Suprapubic skin (tissue), 4 donors: Measurements from ENCODE around the gene MAP2K7. TPM values are rescaled to one million over a fixed set of nuclear protein-coding genes. Genes with fewer than 3 reads are reported as not detected.
"Not testable (repeated sequence)": the region's sequence is repeated elsewhere in the genome, so short reads cannot be mapped to it uniquely, and the experiment has no call there.

Experiments
- DNase-seq, 2 donors: peaks; one replicate each; pipeline ENCODE4 v3.0.0-alpha.2; 2019; ENCODE audit warnings: low spot score in 2 of 2
- H3K27ac ChIP-seq: fragments of 200-600 bp; sonication (generic); one replicate; pipeline ENCODE4 v1.5.1; 2019
- H3K27me3 ChIP-seq: fragments of 200-600 bp; sonication (generic); one replicate; pipeline ENCODE4 v1.5.1; 2019
- H3K36me3 ChIP-seq: fragments of 200-600 bp; sonication (generic); one replicate; pipeline ENCODE4 v1.5.1; 2019
- H3K4me1 ChIP-seq: fragments of 200-600 bp; sonication (generic); one replicate; pipeline ENCODE4 v1.5.1; 2019
- H3K4me3 ChIP-seq: fragments of 200-600 bp; sonication (generic); one replicate; pipeline ENCODE4 v1.5.1; 2019; ENCODE audit warnings: mild to moderate bottlenecking
- H3K9me3 ChIP-seq: fragments of 200-600 bp; sonication (generic); one replicate; pipeline ENCODE4 v1.5.1; 2019
- EP300 ChIP-seq: sonication (generic); formaldehyde crosslinking; IDR thresholded peaks from one replicate; pipeline ENCODE4 v1.6.1; 2017; ENCODE audit warnings: antibody characterized with exemption
- POLR2A ChIP-seq, 2 donors: fragments of 450-650 bp; IDR thresholded peaks; one replicate each; pipeline ENCODE4 v1.6.1; 2017; ENCODE audit warnings: antibody characterized with exemption in 2 of 2, mild to moderate bottlenecking in 2 of 2, moderate library complexity in 2 of 2
- POLR2AphosphoS5 ChIP-seq, 3 donors: sonication (generic); formaldehyde crosslinking; IDR thresholded peaks; one replicate each; pipeline ENCODE4 v1.6.1; 2017; ENCODE audit warnings: antibody characterized with exemption in 3 of 3
- WGBS: methylation state at CpG from one replicate; pipeline ENCODE4 v1.1.5; 2018; 5-methylcytosine and 5-hydroxymethylcytosine counted together
- total RNA-seq, 4 donors: library from RNA; depleted of rRNA; stranded (reverse); fragments of >200 nt; gene quantifications; one replicate each; pipeline ENCODE4 v1.1.0, GENCODE V29; 2016
- TF ChIP-seq, protein P1 (sequence below), 2 donors: fragments of 200-600 bp in 1 of 2; fragments of 450-650 bp in 1 of 2; sonication (generic) in 1 of 2; IDR thresholded peaks; one replicate each; pipeline ENCODE4 v1.5.1; 2016 to 2019; ENCODE audit warnings: antibody characterized with exemption in 2 of 2, mild to moderate bottlenecking in 1 of 2, moderate library complexity in 1 of 2

Gene MAP2K7
- total RNA-seq, 4 donors from 2014 or later, result 25.1 to 52.4 (median 29.3) TPM

- Histone ChIP-seq H3K27me3 (peaks cover 10% of the 10 kb centered on the region), H3K4me3 (peak overlapping the region; percentile 57), H3K36me3 (no peaks in the 10 kb centered on the region), H3K9me3 (no peaks in the 10 kb centered on the region), H3K4me1 (peaks cover 17% of the 10 kb centered on the region), H3K27ac (peak overlapping the region; percentile 18)
- DNase-seq, result no peak
- no peak for TF ChIP-seq POLR2A (IDR thresholded peaks at IDR 0.05)
- no peak for TF ChIP-seq POLR2AphosphoS5 (IDR thresholded peaks at IDR 0.05)
- TF ChIP-seq, protein P1, sequence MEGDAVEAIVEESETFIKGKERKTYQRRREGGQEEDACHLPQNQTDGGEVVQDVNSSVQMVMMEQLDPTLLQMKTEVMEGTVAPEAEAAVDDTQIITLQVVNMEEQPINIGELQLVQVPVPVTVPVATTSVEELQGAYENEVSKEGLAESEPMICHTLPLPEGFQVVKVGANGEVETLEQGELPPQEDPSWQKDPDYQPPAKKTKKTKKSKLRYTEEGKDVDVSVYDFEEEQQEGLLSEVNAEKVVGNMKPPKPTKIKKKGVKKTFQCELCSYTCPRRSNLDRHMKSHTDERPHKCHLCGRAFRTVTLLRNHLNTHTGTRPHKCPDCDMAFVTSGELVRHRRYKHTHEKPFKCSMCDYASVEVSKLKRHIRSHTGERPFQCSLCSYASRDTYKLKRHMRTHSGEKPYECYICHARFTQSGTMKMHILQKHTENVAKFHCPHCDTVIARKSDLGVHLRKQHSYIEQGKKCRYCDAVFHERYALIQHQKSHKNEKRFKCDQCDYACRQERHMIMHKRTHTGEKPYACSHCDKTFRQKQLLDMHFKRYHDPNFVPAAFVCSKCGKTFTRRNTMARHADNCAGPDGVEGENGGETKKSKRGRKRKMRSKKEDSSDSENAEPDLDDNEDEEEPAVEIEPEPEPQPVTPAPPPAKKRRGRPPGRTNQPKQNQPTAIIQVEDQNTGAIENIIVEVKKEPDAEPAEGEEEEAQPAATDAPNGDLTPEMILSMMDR (IDR thresholded peaks at IDR 0.05), result no peak
- no peak for TF ChIP-seq EP300
- WGBS, result 70% methylated on average over 8 of the region's 8 CpGs
Measured at GRCh38 chr19:7888826-7889217, 14.9 kb upstream of the MAP2K7 start.

GRCh38 chr19:7893362-7894101 is 10.1 kb upstream of the MAP2K7 start:
- not testable (repeated sequence) for H3K36me3 ChIP-seq, H3K27me3 ChIP-seq, H3K27ac ChIP-seq, H3K4me3 ChIP-seq, DNase-seq, H3K9me3 ChIP-seq
- peaks cover 27% of the 10 kb centered on the region for H3K4me1 ChIP-seq
- WGBS, result 85% methylated on average over 17 of the region's 18 CpGs

DNA sequence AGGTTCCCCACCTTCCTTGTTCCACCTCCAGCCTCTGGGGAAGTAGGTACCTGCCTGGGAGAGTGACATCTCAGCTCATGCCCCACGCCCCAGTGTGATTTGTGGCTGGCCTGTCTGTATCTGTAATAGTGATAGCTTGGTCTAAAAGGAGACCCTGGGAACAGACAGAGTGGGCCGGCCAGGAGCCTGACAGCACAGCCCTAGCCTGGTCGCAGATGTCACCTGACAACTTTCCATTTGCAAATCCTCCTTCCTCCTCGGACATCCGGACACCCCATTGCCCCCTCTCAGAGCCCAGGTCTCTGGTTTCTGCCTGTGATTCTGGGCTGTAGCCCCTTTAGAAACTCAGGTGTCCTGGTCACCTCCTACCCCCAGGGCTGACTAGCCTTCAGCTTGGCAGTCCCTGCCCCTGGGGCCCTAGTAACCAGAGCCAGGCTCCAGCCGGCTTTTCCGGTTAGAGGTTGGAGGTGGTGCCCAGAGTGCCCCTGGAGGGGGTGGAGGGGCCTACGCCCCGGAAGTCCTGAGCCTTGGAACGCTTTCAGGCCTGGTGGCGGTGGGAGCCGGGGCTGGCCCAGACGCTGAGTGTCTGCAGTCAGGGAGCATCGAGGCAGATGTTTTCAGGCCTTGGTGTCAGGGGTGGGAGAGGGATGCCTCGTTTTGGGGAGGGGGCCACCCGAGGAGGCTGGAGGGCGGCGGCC is 8.9 kb upstream of the MAP2K7 start:
- no peak overlapping the region for H3K4me3 ChIP-seq
- no peaks in the 10 kb centered on the region for H3K9me3 ChIP-seq
- H3K36me3 ChIP-seq, result peaks cover 9% of the 10 kb centered on the region
- WGBS, result 54% methylated on average over 4 of the region's 18 CpGs
- no peaks in the 10 kb centered on the region for H3K27me3 ChIP-seq
- H3K27ac ChIP-seq, result peak overlapping the region; percentile 15
- no peak for DNase-seq
- peaks cover 19% of the 10 kb centered on the region for H3K4me1 ChIP-seq
- TF ChIP-seq, protein P1 (IDR thresholded peaks at IDR 0.05), result no peak
- TF ChIP-seq POLR2A (IDR thresholded peaks at IDR 0.05) (no peak), EP300 (no peak), POLR2AphosphoS5 (IDR thresholded peaks at IDR 0.05) (no peak)

GRCh38 chr19:7895565-7895964 is 8.1 kb upstream of the MAP2K7 start:
- no peak for TF ChIP-seq POLR2AphosphoS5 (IDR thresholded peaks at IDR 0.05)
- TF ChIP-seq POLR2A (IDR thresholded peaks at IDR 0.05), result no peak
- TF ChIP-seq EP300, result no peak
- TF ChIP-seq, protein P1 (IDR thresholded peaks at IDR 0.05), result no peak
- Histone ChIP-seq H3K4me1 (peaks cover 28% of the 10 kb centered on the region), H3K9me3 (no peaks in the 10 kb centered on the region), H3K4me3 (no peak overlapping the region), H3K36me3 (peaks cover 9% of the 10 kb centered on the region), H3K27ac (no peak overlapping the region), H3K27me3 (no peaks in the 10 kb centered on the region)
- DNase-seq, result no peak
- WGBS, result 83% methylated on average over 12 of the region's 13 CpGs

DNA sequence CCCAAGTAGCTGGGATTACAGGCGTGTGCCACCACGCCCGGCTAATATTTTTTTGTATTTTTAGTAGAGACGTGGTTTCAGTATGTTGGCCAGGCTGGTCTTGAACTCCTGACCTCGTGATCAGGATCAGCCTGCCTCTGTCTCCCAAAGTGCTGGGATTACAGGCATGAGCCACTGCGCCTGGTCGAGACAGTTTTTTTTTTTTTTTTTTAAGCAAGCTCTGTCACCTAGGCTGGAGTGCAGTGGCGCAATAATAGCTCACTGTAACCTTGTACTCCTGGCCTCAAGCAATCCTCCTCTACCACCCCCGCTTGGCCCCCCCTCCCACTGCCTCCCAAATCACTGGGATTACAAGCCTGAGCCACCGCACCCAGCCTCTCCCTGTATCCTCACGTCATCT is 6.4 kb upstream of the MAP2K7 start:
- no peak for DNase-seq
- no peak overlapping the region for H3K4me3 ChIP-seq
- WGBS, result 53% methylated on average over 11 of the region's 11 CpGs
- H3K4me1 ChIP-seq, result peaks cover 42% of the 10 kb centered on the region
- H3K9me3 ChIP-seq, result no peaks in the 10 kb centered on the region
- TF ChIP-seq POLR2A (IDR thresholded peaks at IDR 0.05) (no peak), POLR2AphosphoS5 (IDR thresholded peaks at IDR 0.05) (no peak), EP300 (no peak)
- TF ChIP-seq, protein P1 (IDR thresholded peaks at IDR 0.05), result no peak
- H3K27ac ChIP-seq, result peak overlapping the region; percentile 11
- H3K27me3 ChIP-seq, result no peaks in the 10 kb centered on the region
- H3K36me3 ChIP-seq, result peaks cover 9% of the 10 kb centered on the region
